Astrocyte (in vitro differentiated cells and primary cell): Measurements from ENCODE around the gene CNPY2.

ENCODE experiments used
- CTCF ChIP-seq: IDR thresholded peaks from 2 replicates; pipeline ENCODE4 v1.5.1; 2011; ENCODE audit warnings: low read depth, mild to moderate bottlenecking, inconsistent platforms, low read length, moderate library complexity; ENCODE audit not compliant: insufficient read depth
- EZH2 ChIP-seq: IDR thresholded peaks from 2 replicates; pipeline ENCODE4 v1.6.1; 2012; ENCODE audit warnings: mild to moderate bottlenecking, low read length, inconsistent platforms; ENCODE audit not compliant: insufficient read depth

- TF ChIP-seq CTCF (no peak), EZH2 (no peak)
These were observed 18.4 kb downstream of the CNPY2 start for GRCh38 chr12:56297400-56297799.
